Left ventricle myocardium inferior (tissue), 1 donor: Measurements from ENCODE around the gene ZNF280C. TPM values are rescaled to one million over a fixed set of nuclear protein-coding genes. Genes with fewer than 3 reads are reported as not detected.

Experiments
- DNase-seq: peaks from one replicate; pipeline ENCODE4 v3.0.0-alpha.2; 2020
- H3K27ac ChIP-seq: fragments of 200-600 bp; replicated peaks from 2 replicates; pipeline ENCODE4 v1.8.0; 2021
- H3K27me3 ChIP-seq: fragments of 200-600 bp; 2 replicates; pipeline ENCODE4 v1.8.0; 2021; ENCODE audit warnings: low read depth
- H3K36me3 ChIP-seq: fragments of 200-600 bp; 2 replicates; pipeline ENCODE4 v1.8.0; 2021
- H3K4me1 ChIP-seq: fragments of 200-600 bp; 2 replicates; pipeline ENCODE4 v1.8.0; 2021
- H3K4me3 ChIP-seq: fragments of 200-600 bp; 2 replicates; pipeline ENCODE4 v1.8.0; 2021; ENCODE audit warnings: mild to moderate bottlenecking, moderate library complexity
- H3K9me3 ChIP-seq: fragments of 200-600 bp; replicated peaks from 2 replicates; pipeline ENCODE4 v1.8.0; 2021
- intact Hi-C: fragments of 100-400 bp; cut with micrococcal nuclease; formaldehyde crosslinking; loops from one replicate; pipeline ENCODE4 v1.11.0; 2022
- long read RNA-seq: library from polyadenylated mRNA; unstranded; transcript quantifications from one replicate; pipeline ENCODE4 v2.0.0, GENCODE V29; 2021
- total RNA-seq: library from RNA; stranded (reverse); fragmentation: NEBNext Ultra II Directional; extraction: Animal tissue kit (Norgen Biotek cat#: 25700); gene quantifications from one replicate; pipeline ENCODE4 v1.2.1, GENCODE V29; 2021
- TF ChIP-seq, protein P1 (sequence below): fragments of 200-600 bp; IDR thresholded peaks from 2 replicates; pipeline ENCODE4 v1.8.0; 2021; ENCODE audit warnings: antibody characterized with exemption, mild to moderate bottlenecking, borderline replicate concordance
- donor health status: DM: no; HTN: yes; CAD: no; lungs with severe emphysema.

ZNF280C gene
- 1.5 TPM for total RNA-seq
- long read RNA-seq, result 0 reads

GRCh38 chrX:130268449-130269170 lies at the start of gene ZNF280C:
Gene ZNF280C (minus strand): TSS chrX:130268899. CDS start chrX:130260449, 8,450 bp downstream.
- Histone ChIP-seq H3K36me3 (no peaks in the 10 kb centered on the region), H3K27me3 (no peaks in the 10 kb centered on the region), H3K4me1 (peaks cover 12% of the 10 kb centered on the region), H3K27ac (peak within 1 kb of the TSS; percentile 78), H3K9me3 (no peaks in the 10 kb centered on the region), H3K4me3 (peak within 1 kb of the TSS; percentile 75)
- intact Hi-C loops, result no loop called here
- TF ChIP-seq, protein P1, sequence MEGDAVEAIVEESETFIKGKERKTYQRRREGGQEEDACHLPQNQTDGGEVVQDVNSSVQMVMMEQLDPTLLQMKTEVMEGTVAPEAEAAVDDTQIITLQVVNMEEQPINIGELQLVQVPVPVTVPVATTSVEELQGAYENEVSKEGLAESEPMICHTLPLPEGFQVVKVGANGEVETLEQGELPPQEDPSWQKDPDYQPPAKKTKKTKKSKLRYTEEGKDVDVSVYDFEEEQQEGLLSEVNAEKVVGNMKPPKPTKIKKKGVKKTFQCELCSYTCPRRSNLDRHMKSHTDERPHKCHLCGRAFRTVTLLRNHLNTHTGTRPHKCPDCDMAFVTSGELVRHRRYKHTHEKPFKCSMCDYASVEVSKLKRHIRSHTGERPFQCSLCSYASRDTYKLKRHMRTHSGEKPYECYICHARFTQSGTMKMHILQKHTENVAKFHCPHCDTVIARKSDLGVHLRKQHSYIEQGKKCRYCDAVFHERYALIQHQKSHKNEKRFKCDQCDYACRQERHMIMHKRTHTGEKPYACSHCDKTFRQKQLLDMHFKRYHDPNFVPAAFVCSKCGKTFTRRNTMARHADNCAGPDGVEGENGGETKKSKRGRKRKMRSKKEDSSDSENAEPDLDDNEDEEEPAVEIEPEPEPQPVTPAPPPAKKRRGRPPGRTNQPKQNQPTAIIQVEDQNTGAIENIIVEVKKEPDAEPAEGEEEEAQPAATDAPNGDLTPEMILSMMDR, result peak; percentile 35
- peak; percentile 89 for DNase-seq

- no peak for DNase-seq
- intact Hi-C loops, result no loop called here
- no peak overlapping the region for H3K4me3 ChIP-seq
- H3K4me1 ChIP-seq, result no peaks in the 10 kb centered on the region
- H3K27me3 ChIP-seq, result no peaks in the 10 kb centered on the region
- no peaks in the 10 kb centered on the region for H3K36me3 ChIP-seq
- H3K27ac ChIP-seq, result no peak overlapping the region
- no peaks in the 10 kb centered on the region for H3K9me3 ChIP-seq
- TF ChIP-seq, protein P1, result no peak
These were observed 36.1 kb upstream of the ZNF280C start for GRCh38 chrX:130304587-130305368.

DNA sequence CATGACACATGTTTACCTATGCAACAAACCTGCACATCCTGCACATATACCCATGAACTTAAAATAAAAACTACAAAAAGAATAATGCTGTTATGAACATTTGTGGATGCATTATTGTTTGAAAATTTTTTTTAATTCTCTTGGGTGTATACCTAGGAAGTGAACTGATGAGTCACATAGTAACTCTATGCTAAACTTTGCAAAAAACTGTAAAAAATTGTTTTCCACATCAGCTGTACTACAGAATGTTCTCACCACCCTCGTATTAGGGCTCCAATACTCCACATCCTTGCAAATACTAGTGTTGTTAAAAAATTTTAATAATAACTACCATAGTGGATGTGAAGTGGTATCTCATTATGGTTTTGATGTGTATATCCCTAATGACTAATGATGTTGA lies 33.3 kb upstream of the ZNF280C start:
- Histone ChIP-seq H3K9me3 (no peaks in the 10 kb centered on the region), H3K4me3 (no peak overlapping the region), H3K27me3 (no peaks in the 10 kb centered on the region), H3K4me1 (no peaks in the 10 kb centered on the region), H3K27ac (no peak overlapping the region), H3K36me3 (no peaks in the 10 kb centered on the region)
- intact Hi-C loops, result no loop called here
- no peak for DNase-seq
- TF ChIP-seq, protein P1, result no peak

DNA sequence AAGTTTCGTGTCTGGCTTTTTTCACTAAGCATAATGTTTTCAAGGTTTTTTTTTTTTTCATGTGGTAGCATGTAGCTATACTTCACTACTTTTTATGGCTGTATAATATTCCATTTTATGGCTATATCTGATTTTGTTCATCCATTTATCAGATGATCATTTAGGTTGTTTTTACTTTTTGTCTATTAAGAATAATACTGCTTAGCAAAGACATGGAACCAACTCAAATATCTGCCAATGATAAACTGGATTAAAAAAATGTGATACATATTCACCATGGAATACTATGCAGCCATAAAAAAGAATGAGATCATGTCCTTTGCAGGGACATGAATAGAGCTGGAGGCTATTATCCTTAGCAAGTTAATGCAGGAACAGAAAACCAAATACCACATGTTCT lies 32.7 kb upstream of the ZNF280C start:
- no peaks in the 10 kb centered on the region for H3K4me1 ChIP-seq
- H3K27me3 ChIP-seq, result no peaks in the 10 kb centered on the region
- no peak for DNase-seq
- no peaks in the 10 kb centered on the region for H3K36me3 ChIP-seq
- H3K9me3 ChIP-seq, result no peaks in the 10 kb centered on the region
- no peak overlapping the region for H3K4me3 ChIP-seq
- intact Hi-C loops, result no loop called here
- TF ChIP-seq, protein P1, result no peak
- H3K27ac ChIP-seq, result no peak overlapping the region

- Histone ChIP-seq H3K27ac (no peak overlapping the region), H3K36me3 (no peaks in the 10 kb centered on the region), H3K4me1 (no peaks in the 10 kb centered on the region), H3K4me3 (no peak overlapping the region), H3K9me3 (no peaks in the 10 kb centered on the region), H3K27me3 (no peaks in the 10 kb centered on the region)
- TF ChIP-seq, protein P1, result no peak
- intact Hi-C loops, result no loop called here
- DNase-seq, result no peak
These were observed 31.2 kb upstream of the ZNF280C start for GRCh38 chrX:130300010-130300282.
